ENCODE data around the gene TANK.

Gene TANK

DNA sequence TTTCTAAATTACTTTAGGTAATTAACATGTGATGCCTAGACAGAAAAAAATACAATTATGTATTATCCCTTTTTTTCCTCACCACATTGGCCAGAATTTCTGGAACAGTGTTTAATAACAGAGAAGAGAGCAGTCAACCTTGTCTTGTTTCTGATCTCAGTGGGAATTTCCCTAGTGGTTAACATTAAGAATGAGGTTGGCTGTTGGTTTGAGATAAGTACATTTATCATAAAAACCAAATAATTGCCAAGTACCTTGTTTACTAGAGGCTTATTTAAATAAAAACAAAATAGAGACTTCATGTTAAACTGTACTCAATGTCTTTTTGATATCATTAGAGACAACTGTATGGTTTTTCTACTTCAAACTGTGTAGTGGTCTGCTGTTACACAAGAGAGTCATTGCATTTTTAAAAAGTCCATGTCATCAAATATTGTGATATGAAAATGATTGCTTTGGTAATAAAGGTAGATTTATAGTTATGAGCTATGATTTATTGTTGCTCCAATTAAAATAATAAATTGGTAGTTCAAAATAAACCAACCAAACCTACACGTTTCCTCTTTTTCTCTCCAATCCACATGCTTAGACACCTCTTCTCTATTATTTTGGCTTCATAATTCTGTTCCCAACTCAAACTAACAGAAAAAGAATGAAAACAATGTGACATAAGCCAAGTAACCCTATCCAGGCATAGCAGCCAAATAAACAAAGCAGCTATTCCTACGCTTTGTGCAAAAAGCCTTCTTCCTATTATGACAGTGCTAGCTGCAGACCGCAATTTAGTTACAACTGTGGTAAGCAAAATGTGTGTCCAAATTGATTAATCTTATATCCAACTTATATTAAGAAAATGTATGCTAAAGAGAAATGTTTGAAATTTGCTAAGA is 20.9 kb upstream of the TANK start:
- no peaks in the 10 kb centered on the region for H4K20me1 ChIP-seq (ENCODE audit: control insufficient read depth, insufficient read depth, low read depth, low read length)
- peaks cover 65% of the 10 kb centered on the region for H3K4me1 ChIP-seq (ENCODE audit: control insufficient read depth, low read length)
- H3K9me2 ChIP-seq (replicated peaks; ENCODE audit: control insufficient read depth, low read length): no peaks in the 10 kb centered on the region
- H3K27ac ChIP-seq (ENCODE audit: low read depth, low read length): peak overlapping the region; percentile 88
- no peaks in the 10 kb centered on the region for H3K27me3 ChIP-seq (ENCODE audit: control insufficient read depth, low read length)
- H3K9me3 ChIP-seq (ENCODE audit: control insufficient read depth, insufficient read depth, low read length): peaks cover 18% of the 10 kb centered on the region; the same call in 1 of the 2 replicates
- peak overlapping the region; percentile 84 for H3K4me2 ChIP-seq (ENCODE audit: low read length)
- peaks cover 32% of the 10 kb centered on the region for H3F3A ChIP-seq (ENCODE audit: control insufficient read depth, insufficient read depth)
- peak overlapping the region; percentile 86 for H3K4me3 ChIP-seq (ENCODE audit: low read length)
- H3K79me2 ChIP-seq (ENCODE audit: control insufficient read depth, low read length): peaks cover 99% of the 10 kb centered on the region
- peaks cover 73% of the 10 kb centered on the region for H3K36me3 ChIP-seq (ENCODE audit: control insufficient read depth, low read length)
- TF ChIP-seq EZH2phosphoT487 (IDR thresholded peaks at IDR 0.05; ENCODE audit: borderline replicate concordance, low read length): no peak
- TF ChIP-seq, protein P1, sequence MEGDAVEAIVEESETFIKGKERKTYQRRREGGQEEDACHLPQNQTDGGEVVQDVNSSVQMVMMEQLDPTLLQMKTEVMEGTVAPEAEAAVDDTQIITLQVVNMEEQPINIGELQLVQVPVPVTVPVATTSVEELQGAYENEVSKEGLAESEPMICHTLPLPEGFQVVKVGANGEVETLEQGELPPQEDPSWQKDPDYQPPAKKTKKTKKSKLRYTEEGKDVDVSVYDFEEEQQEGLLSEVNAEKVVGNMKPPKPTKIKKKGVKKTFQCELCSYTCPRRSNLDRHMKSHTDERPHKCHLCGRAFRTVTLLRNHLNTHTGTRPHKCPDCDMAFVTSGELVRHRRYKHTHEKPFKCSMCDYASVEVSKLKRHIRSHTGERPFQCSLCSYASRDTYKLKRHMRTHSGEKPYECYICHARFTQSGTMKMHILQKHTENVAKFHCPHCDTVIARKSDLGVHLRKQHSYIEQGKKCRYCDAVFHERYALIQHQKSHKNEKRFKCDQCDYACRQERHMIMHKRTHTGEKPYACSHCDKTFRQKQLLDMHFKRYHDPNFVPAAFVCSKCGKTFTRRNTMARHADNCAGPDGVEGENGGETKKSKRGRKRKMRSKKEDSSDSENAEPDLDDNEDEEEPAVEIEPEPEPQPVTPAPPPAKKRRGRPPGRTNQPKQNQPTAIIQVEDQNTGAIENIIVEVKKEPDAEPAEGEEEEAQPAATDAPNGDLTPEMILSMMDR (IDR thresholded peaks at IDR 0.05; ENCODE audit: low read depth, low read length, poor library complexity, severe bottlenecking): peak; percentile 21

DNA sequence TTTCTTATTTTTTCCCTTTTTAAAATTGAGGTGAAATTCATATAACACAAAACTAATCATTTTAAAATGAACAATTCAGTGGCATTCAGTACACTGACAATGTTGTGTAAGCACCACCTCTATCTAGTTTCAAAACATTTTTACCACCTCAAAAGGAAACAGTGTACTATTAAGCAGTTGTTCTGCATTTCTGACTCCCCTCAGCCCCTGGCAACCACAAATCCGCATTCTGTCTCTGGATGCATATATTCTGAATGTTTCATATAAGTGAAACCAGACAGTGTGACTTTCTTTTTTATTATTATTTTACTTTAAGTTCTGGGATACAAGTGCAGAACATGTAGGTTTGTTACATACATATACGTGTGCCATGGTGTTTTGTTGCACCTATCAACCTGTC is 19.2 kb upstream of the TANK start:
- Histone ChIP-seq H3K9me2 (replicated peaks; ENCODE audit: control insufficient read depth, low read length) (no peaks in the 10 kb centered on the region), H3K27me3 (ENCODE audit: control insufficient read depth, low read length) (no peaks in the 10 kb centered on the region), H3K36me3 (ENCODE audit: control insufficient read depth, low read length) (peaks cover 87% of the 10 kb centered on the region), H3K4me1 (ENCODE audit: control insufficient read depth, low read length) (peaks cover 52% of the 10 kb centered on the region), H3K4me2 (ENCODE audit: low read length) (peak overlapping the region; percentile 84), H3K27ac (ENCODE audit: low read depth, low read length) (peak overlapping the region; percentile 88), H3K79me2 (ENCODE audit: control insufficient read depth, low read length) (peaks cover 100% of the 10 kb centered on the region), H3F3A (ENCODE audit: control insufficient read depth, insufficient read depth) (peaks cover 28% of the 10 kb centered on the region), H3K4me3 (ENCODE audit: low read length) (peak overlapping the region; percentile 86), H4K20me1 (ENCODE audit: control insufficient read depth, insufficient read depth, low read depth, low read length) (no peaks in the 10 kb centered on the region), H3K9me3 (ENCODE audit: control insufficient read depth, insufficient read depth, low read length) (peaks cover 27% of the 10 kb centered on the region)
- TF ChIP-seq, protein P1 (IDR thresholded peaks at IDR 0.05; ENCODE audit: low read depth, low read length, poor library complexity, severe bottlenecking): no peak

DNA sequence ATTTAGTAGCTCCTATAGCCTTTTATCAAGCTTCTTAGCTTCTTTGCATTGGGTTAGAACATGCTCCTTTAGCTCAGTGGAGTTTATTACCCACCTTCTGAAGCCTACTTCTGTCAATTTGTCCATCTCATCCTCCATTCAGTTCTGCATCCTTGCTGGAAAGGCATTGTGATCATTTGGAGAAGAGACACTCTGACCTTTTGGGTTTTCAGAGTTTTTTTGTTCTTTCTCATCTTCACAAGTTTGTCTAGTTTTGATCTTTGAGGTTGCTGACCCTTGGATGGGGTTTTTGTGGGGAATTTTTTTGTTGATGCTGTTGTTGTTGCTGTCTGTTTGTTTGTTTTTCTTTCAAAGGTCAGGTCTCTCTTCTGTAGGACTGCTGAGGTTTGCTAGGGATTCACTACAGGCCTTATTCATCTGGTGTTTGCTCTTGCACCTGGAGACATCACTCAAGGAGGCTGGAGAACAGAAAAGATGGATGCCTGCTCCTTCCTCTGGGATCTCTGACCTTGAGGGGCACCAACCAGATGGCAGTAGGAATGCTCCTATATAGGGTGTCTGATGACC is 13.9 kb upstream of the TANK start:
- Histone ChIP-seq H3K9me2 (replicated peaks; ENCODE audit: control insufficient read depth, low read length) (no peaks in the 10 kb centered on the region), H3K4me3 (ENCODE audit: low read length) (no peak overlapping the region; the same call in 1 of the 2 replicates), H3K4me1 (ENCODE audit: control insufficient read depth, low read length) (peaks cover 51% of the 10 kb centered on the region), H3F3A (ENCODE audit: control insufficient read depth, insufficient read depth) (peaks cover 8% of the 10 kb centered on the region), H3K4me2 (ENCODE audit: low read length) (no peak overlapping the region), H4K20me1 (ENCODE audit: control insufficient read depth, insufficient read depth, low read depth, low read length) (no peaks in the 10 kb centered on the region), H3K9me3 (ENCODE audit: control insufficient read depth, insufficient read depth, low read length) (peaks cover 72% of the 10 kb centered on the region), H3K27ac (ENCODE audit: low read depth, low read length) (no peak overlapping the region), H3K79me2 (ENCODE audit: control insufficient read depth, low read length) (peaks cover 100% of the 10 kb centered on the region), H3K36me3 (ENCODE audit: control insufficient read depth, low read length) (peaks cover 97% of the 10 kb centered on the region), H3K27me3 (ENCODE audit: control insufficient read depth, low read length) (no peaks in the 10 kb centered on the region)
- TF ChIP-seq, protein P1 (IDR thresholded peaks at IDR 0.05; ENCODE audit: low read depth, low read length, poor library complexity, severe bottlenecking): no peak
- TF ChIP-seq EZH2phosphoT487 (IDR thresholded peaks at IDR 0.05; ENCODE audit: borderline replicate concordance, low read length): no peak

Measured in DOHH2 (cell line).